Hepatocyte (in vitro differentiated cells): ENCODE data around the gene STK24. TPM values are rescaled to one million over a fixed set of nuclear protein-coding genes. Genes with fewer than 3 reads are reported as not detected.

ENCODE experiments used
- DNase-seq: peaks from one replicate; pipeline ENCODE4 v3.0.0-alpha.2; 2016; ENCODE audit warnings: low spot score
- H2AFZ ChIP-seq: fragments of 200-600 bp; sonication (generic); 2 replicates; pipeline ENCODE4 v1.6.0; 2016; ENCODE audit warnings: antibody characterized with exemption, mild to moderate bottlenecking
- H3K27ac ChIP-seq: fragments of 200-600 bp; sonication (generic); 2 replicates; pipeline ENCODE4 v1.5.1; 2016; ENCODE audit warnings: mild to moderate bottlenecking
- H3K27me3 ChIP-seq: fragments of 200-600 bp; sonication (generic); 2 replicates; pipeline ENCODE4 v1.6.1; 2016
- H3K36me3 ChIP-seq: fragments of 200-600 bp; sonication (generic); replicated peaks from 2 replicates; pipeline ENCODE4 v1.5.1; 2016; ENCODE audit warnings: low read depth; ENCODE audit not compliant: insufficient read depth
- H3K4me1 ChIP-seq: fragments of 200-600 bp; sonication (generic); 2 replicates; pipeline ENCODE4 v1.5.1; 2016; ENCODE audit warnings: mild to moderate bottlenecking, moderate library complexity; ENCODE audit not compliant: insufficient read depth
- H3K4me2 ChIP-seq: fragments of 200-600 bp; sonication (generic); 2 replicates; pipeline ENCODE4 v1.6.0; 2016
- H3K4me3 ChIP-seq: fragments of 200-600 bp; sonication (generic); 2 replicates; pipeline ENCODE4 v1.5.1; 2016; ENCODE audit warnings: mild to moderate bottlenecking
- H3K79me2 ChIP-seq: fragments of 200-600 bp; sonication (generic); 2 replicates; pipeline ENCODE4 v1.6.0; 2017; ENCODE audit warnings: mild to moderate bottlenecking
- H3K9me2 ChIP-seq: fragments of 200-600 bp; sonication (generic); replicated peaks from 2 replicates; pipeline ENCODE4 v1.6.0; 2017; ENCODE audit warnings: mild to moderate bottlenecking; ENCODE audit not compliant: insufficient read depth
- H3K9me3 ChIP-seq: fragments of 200-600 bp; sonication (generic); 2 replicates; pipeline ENCODE4 v1.5.1; 2016; ENCODE audit warnings: low read depth, mild to moderate bottlenecking
- H4K20me1 ChIP-seq: fragments of 200-600 bp; sonication (generic); 2 replicates; pipeline ENCODE4 v1.6.0; 2016; ENCODE audit warnings: mild to moderate bottlenecking; ENCODE audit not compliant: insufficient read depth, poor library complexity, severe bottlenecking
- CTCF ChIP-seq: fragments of 200-600 bp; sonication (generic); IDR thresholded peaks from 2 replicates; pipeline ENCODE4 v1.5.1; 2016; ENCODE audit warnings: antibody characterized with exemption, mild to moderate bottlenecking; ENCODE audit not compliant: poor library complexity
- EZH2 ChIP-seq: fragments of 200-600 bp; sonication (generic); IDR thresholded peaks from 2 replicates; pipeline ENCODE4 v1.6.1; 2016; ENCODE audit warnings: antibody characterized with exemption, mild to moderate bottlenecking, borderline replicate concordance
- EZH2phosphoT487 ChIP-seq: fragments of 200-600 bp; sonication (generic); IDR thresholded peaks from one replicate; pipeline ENCODE4 v1.6.1; 2018; ENCODE audit warnings: antibody characterized with exemption, mild to moderate bottlenecking, low read depth, moderate library complexity; ENCODE audit not compliant: unreplicated experiment, severe bottlenecking
- WGBS: methylation state at CpG from one replicate; pipeline ENCODE4 v1.1.6; 2016; ENCODE audit warnings: low lambda C conversion rate; ENCODE audit errors: missing lambda C conversion rate; 5-methylcytosine and 5-hydroxymethylcytosine counted together
- polyA plus RNA-seq: library from polyadenylated mRNA; unstranded; fragments of >200 nt; fragmentation: Nextera tagmentation; extraction: Ambion mirVana; gene quantifications from 2 replicates; pipeline ENCODE4 v1.2.1, GENCODE V29; 2016
- total RNA-seq: library from RNA; depleted of rRNA; stranded (reverse); fragments of >200 nt; gene quantifications from 2 replicates; pipeline ENCODE4 v1.2.3, GENCODE V29; 2014

STK24 gene
- total and polyA plus RNA-seq, 2 experiments from 2014 or later = 71.2 to 74.4 TPM

GRCh38 chr13:98403076-98403475 is 173.8 kb downstream of the STK24 start:
- DNase-seq = no peak
- no peak for TF ChIP-seq EZH2
- TF ChIP-seq CTCF = no peak
- no peak for TF ChIP-seq EZH2phosphoT487
- Histone ChIP-seq H3K27ac (no peak overlapping the region), H3K27me3 (no peaks in the 10 kb centered on the region), H3K4me3 (no peak overlapping the region), H3K9me2 (no peaks in the 10 kb centered on the region), H3K9me3 (no peaks in the 10 kb centered on the region), H3K36me3 (no peaks in the 10 kb centered on the region), H4K20me1 (no peaks in the 10 kb centered on the region), H3K4me1 (peaks cover 16% of the 10 kb centered on the region), H3K79me2 (no peaks in the 10 kb centered on the region), H3K4me2 (no peak overlapping the region), H2AFZ (no peak overlapping the region)
- 92% methylated on average over 2 of the region's 2 CpGs for WGBS

- H3K4me3 ChIP-seq = no peak overlapping the region
- H3K9me2 ChIP-seq = no peaks in the 10 kb centered on the region
- no peak overlapping the region for H3K4me2 ChIP-seq
- no peak overlapping the region for H2AFZ ChIP-seq
- no peaks in the 10 kb centered on the region for H3K27me3 ChIP-seq
- H3K36me3 ChIP-seq = no peaks in the 10 kb centered on the region
- no peak for DNase-seq
- no peaks in the 10 kb centered on the region for H3K79me2 ChIP-seq
- peaks cover 16% of the 10 kb centered on the region for H3K4me1 ChIP-seq
- no peak overlapping the region for H3K27ac ChIP-seq
- TF ChIP-seq CTCF (no peak), EZH2phosphoT487 (no peak), EZH2 (no peak)
- 79% methylated on average over 13 of the region's 13 CpGs for WGBS
- H4K20me1 ChIP-seq = no peaks in the 10 kb centered on the region
- no peaks in the 10 kb centered on the region for H3K9me3 ChIP-seq
These were observed 175.0 kb downstream of the STK24 start for GRCh38 chr13:98401934-98402333.

GRCh38 chr13:98399756-98400155 is 177.2 kb downstream of the STK24 start:
- Histone ChIP-seq H3K36me3 (no peaks in the 10 kb centered on the region), H3K4me3 (no peak overlapping the region), H3K79me2 (no peaks in the 10 kb centered on the region), H3K4me1 (peaks cover 5% of the 10 kb centered on the region), H3K27ac (no peak overlapping the region), H3K27me3 (no peaks in the 10 kb centered on the region), H4K20me1 (no peaks in the 10 kb centered on the region), H3K4me2 (no peak overlapping the region), H3K9me3 (no peaks in the 10 kb centered on the region), H2AFZ (no peak overlapping the region), H3K9me2 (no peaks in the 10 kb centered on the region)
- no peak for DNase-seq
- WGBS = 54% methylated on average over 4 of the region's 4 CpGs
- TF ChIP-seq CTCF (no peak), EZH2phosphoT487 (no peak)

- Histone ChIP-seq H3K36me3 (no peaks in the 10 kb centered on the region), H3K4me2 (no peak overlapping the region), H4K20me1 (no peaks in the 10 kb centered on the region), H3K79me2 (no peaks in the 10 kb centered on the region), H3K27ac (no peak overlapping the region), H3K27me3 (no peaks in the 10 kb centered on the region), H3K9me2 (no peaks in the 10 kb centered on the region), H3K4me3 (no peak overlapping the region), H2AFZ (no peak overlapping the region), H3K9me3 (no peaks in the 10 kb centered on the region), H3K4me1 (peaks cover 5% of the 10 kb centered on the region)
- TF ChIP-seq CTCF (no peak), EZH2phosphoT487 (no peak), EZH2 (no peak)
- no peak for DNase-seq
- 77% methylated on average over 5 of the region's 5 CpGs for WGBS
These were observed 178.3 kb downstream of the STK24 start for GRCh38 chr13:98398581-98398980.
